ENCODE results near the gene HMOX1.

HMOX1 gene, protein sequence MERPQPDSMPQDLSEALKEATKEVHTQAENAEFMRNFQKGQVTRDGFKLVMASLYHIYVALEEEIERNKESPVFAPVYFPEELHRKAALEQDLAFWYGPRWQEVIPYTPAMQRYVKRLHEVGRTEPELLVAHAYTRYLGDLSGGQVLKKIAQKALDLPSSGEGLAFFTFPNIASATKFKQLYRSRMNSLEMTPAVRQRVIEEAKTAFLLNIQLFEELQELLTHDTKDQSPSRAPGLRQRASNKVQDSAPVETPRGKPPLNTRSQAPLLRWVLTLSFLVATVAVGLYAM

DNA sequence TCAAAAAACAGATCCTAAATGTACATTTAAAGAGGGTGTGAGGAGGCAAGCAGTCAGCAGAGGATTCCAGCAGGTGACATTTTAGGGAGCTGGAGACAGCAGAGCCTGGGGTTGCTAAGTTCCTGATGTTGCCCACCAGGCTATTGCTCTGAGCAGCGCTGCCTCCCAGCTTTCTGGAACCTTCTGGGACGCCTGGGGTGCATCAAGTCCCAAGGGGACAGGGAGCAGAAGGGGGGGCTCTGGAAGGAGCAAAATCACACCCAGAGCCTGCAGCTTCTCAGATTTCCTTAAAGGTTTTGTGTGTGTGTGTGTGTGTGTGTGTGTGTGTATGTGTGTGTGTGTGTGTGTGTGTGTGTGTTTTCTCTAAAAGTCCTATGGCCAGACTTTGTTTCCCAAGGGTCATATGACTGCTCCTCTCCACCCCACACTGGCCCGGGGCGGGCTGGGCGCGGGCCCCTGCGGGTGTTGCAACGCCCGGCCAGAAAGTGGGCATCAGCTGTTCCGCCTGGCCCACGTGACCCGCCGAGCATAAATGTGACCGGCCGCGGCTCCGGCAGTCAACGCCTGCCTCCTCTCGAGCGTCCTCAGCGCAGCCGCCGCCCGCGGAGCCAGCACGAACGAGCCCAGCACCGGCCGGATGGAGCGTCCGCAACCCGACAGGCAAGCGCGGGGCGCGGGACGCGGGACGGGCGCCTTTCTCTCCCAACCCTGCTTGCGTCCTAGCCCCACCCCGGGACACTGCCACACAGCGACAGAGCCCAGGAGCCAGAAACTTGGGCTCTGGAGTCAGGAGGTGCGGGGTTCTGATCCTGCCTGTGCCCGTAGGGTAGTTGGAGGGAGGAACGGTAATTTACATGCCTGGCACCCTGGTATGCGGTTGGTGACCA is at the start of gene HMOX1:
HMOX1 (plus strand) TSS at position 560 of the 887 bp plus-strand sequence; CDS start at position 638, 78 bp downstream.
- Histone ChIP-seq H3K9me3 (replicated peaks; ENCODE audit: insufficient read depth, low read length) (no peaks in the 10 kb centered on the region), H3K4me1 (ENCODE audit: low read length) (peaks cover 27% of the 10 kb centered on the region), H3K4me3 (ENCODE audit: low read length) (peak within 1 kb of the TSS; percentile 76), H3K9ac (ENCODE audit: low read length) (peak within 1 kb of the TSS; percentile 64), H3K27ac (ENCODE audit: low read length) (peak within 1 kb of the TSS; percentile 4; the same call in 1 of the 2 replicates), H4K20me1 (ENCODE audit: insufficient read depth, low read length) (no peaks in the 10 kb centered on the region), H3K4me2 (ENCODE audit: low read depth, low read length) (peak within 1 kb of the TSS; percentile 93), H3K79me2 (ENCODE audit: low read length) (no peaks in the 10 kb centered on the region), H3K9me2 (replicated peaks; ENCODE audit: insufficient read depth, low read length) (no peaks in the 10 kb centered on the region), H3K27me3 (replicated peaks; ENCODE audit: insufficient read depth, low read length) (no peaks in the 10 kb centered on the region), H3K36me3 (replicated peaks; ENCODE audit: insufficient read depth, low read length) (no peaks in the 10 kb centered on the region), H3F3A (ENCODE audit: insufficient read depth, low read length) (peaks cover 23% of the 10 kb centered on the region), H2AFZ (ENCODE audit: low read length) (peak within 1 kb of the TSS; percentile 89)
- TF ChIP-seq EZH2 (optimal IDR thresholded peaks at IDR 0.05; ENCODE audit: low read depth, low read length) (no peak), EZH2phosphoT487 (IDR thresholded peaks at IDR 0.05; ENCODE audit: low read length) (no peak)
- TF ChIP-seq, protein P1, sequence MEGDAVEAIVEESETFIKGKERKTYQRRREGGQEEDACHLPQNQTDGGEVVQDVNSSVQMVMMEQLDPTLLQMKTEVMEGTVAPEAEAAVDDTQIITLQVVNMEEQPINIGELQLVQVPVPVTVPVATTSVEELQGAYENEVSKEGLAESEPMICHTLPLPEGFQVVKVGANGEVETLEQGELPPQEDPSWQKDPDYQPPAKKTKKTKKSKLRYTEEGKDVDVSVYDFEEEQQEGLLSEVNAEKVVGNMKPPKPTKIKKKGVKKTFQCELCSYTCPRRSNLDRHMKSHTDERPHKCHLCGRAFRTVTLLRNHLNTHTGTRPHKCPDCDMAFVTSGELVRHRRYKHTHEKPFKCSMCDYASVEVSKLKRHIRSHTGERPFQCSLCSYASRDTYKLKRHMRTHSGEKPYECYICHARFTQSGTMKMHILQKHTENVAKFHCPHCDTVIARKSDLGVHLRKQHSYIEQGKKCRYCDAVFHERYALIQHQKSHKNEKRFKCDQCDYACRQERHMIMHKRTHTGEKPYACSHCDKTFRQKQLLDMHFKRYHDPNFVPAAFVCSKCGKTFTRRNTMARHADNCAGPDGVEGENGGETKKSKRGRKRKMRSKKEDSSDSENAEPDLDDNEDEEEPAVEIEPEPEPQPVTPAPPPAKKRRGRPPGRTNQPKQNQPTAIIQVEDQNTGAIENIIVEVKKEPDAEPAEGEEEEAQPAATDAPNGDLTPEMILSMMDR (IDR thresholded peaks at IDR 0.05; ENCODE audit: low read length): peak; percentile 23
- peak; percentile 88 for DNase-seq

DNA sequence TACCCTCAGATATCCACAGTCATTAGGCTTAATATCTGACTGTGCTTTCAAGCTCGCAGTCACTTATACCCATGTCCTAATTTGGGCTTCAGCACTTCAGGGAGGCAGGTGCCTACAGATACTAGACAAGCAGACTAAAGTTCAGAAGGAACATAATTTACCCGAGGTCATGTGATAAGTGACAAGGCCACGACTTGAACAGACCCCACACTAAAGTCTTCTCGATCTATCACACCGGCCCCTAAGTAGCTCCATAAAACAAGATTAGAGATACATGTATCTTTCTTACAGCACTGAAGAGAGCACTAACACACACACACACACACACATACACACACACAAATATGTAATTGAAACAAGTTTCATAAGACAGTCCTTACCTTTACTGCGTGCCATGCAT is 48.6 kb upstream of the HMOX1 start:
- H3K27ac ChIP-seq (ENCODE audit: low read length): no peak overlapping the region
- no peaks in the 10 kb centered on the region for H3K9me3 ChIP-seq (replicated peaks; ENCODE audit: insufficient read depth, low read length)
- TF ChIP-seq, protein P1 (IDR thresholded peaks at IDR 0.05; ENCODE audit: low read length): no peak
- TF ChIP-seq EZH2phosphoT487 (IDR thresholded peaks at IDR 0.05; ENCODE audit: low read length) (no peak), EZH2 (optimal IDR thresholded peaks at IDR 0.05; ENCODE audit: low read depth, low read length) (no peak)
- no peaks in the 10 kb centered on the region for H3K27me3 ChIP-seq (replicated peaks; ENCODE audit: insufficient read depth, low read length)
- H3K4me1 ChIP-seq (ENCODE audit: low read length): no peaks in the 10 kb centered on the region
- H3K36me3 ChIP-seq (replicated peaks; ENCODE audit: insufficient read depth, low read length): no peaks in the 10 kb centered on the region
- no peaks in the 10 kb centered on the region for H4K20me1 ChIP-seq (ENCODE audit: insufficient read depth, low read length)
- no peak overlapping the region for H3K9ac ChIP-seq (ENCODE audit: low read length)
- DNase-seq: no peak
- no peaks in the 10 kb centered on the region for H3K9me2 ChIP-seq (replicated peaks; ENCODE audit: insufficient read depth, low read length)
- H3K79me2 ChIP-seq (ENCODE audit: low read length): no peaks in the 10 kb centered on the region
- H3K4me2 ChIP-seq (ENCODE audit: low read depth, low read length): no peak overlapping the region
- no peak overlapping the region for H3K4me3 ChIP-seq (ENCODE audit: low read length)
- no peaks in the 10 kb centered on the region for H3F3A ChIP-seq (ENCODE audit: insufficient read depth, low read length)
- H2AFZ ChIP-seq (ENCODE audit: low read length): no peak overlapping the region

DNA sequence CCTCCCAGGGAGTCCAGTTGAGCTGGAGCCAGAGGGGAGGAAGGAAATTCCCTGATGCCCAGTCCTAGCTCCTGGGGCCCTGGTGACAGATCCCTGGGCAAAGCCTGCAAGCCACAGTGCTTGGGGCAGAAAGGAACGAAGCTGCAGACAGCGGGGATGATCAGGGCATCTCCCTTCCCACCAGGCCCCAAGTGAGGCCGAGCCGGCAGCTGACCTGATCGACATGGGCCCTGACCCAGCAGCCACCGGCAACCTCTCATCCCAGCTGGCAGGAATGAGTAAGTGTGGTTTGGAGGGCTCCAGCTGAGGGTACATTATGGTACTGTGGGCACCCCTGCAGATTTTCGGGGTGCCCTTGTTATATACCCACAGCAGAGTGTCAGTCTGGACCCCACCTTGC is 47.7 kb upstream of the HMOX1 start:
- Histone ChIP-seq H2AFZ (ENCODE audit: low read length) (no peak overlapping the region), H3K9ac (ENCODE audit: low read length) (no peak overlapping the region), H3K27ac (ENCODE audit: low read length) (no peak overlapping the region), H3K9me2 (replicated peaks; ENCODE audit: insufficient read depth, low read length) (no peaks in the 10 kb centered on the region), H3K4me3 (ENCODE audit: low read length) (no peak overlapping the region), H3K4me1 (ENCODE audit: low read length) (no peaks in the 10 kb centered on the region), H3K4me2 (ENCODE audit: low read depth, low read length) (no peak overlapping the region), H3K36me3 (replicated peaks; ENCODE audit: insufficient read depth, low read length) (no peaks in the 10 kb centered on the region), H3K9me3 (replicated peaks; ENCODE audit: insufficient read depth, low read length) (no peaks in the 10 kb centered on the region), H3F3A (ENCODE audit: insufficient read depth, low read length) (no peaks in the 10 kb centered on the region), H3K79me2 (ENCODE audit: low read length) (no peaks in the 10 kb centered on the region), H4K20me1 (ENCODE audit: insufficient read depth, low read length) (no peaks in the 10 kb centered on the region), H3K27me3 (replicated peaks; ENCODE audit: insufficient read depth, low read length) (no peaks in the 10 kb centered on the region)
- DNase-seq: no peak
- TF ChIP-seq EZH2phosphoT487 (IDR thresholded peaks at IDR 0.05; ENCODE audit: low read length) (no peak), EZH2 (optimal IDR thresholded peaks at IDR 0.05; ENCODE audit: low read depth, low read length) (no peak)
- TF ChIP-seq, protein P1 (IDR thresholded peaks at IDR 0.05; ENCODE audit: low read length): no peak

Measured in MM.1S (cell line).